Omental fat pad (tissue), 4 donors: Measurements from ENCODE around the gene GPR108. TPM values are rescaled to one million over a fixed set of nuclear protein-coding genes. Genes with fewer than 3 reads are reported as not detected.

Experiments
- ATAC-seq: fragments of 150-250 bp; one replicate; pipeline ENCODE4 v1.9.1; 2016; ENCODE audit warnings: mild to moderate bottlenecking, moderate library complexity; ENCODE audit not compliant: low FRiP score
- DNase-seq: peaks from one replicate; pipeline ENCODE4 v3.0.0-alpha.2; 2019; ENCODE audit warnings: low spot score
- CTCF ChIP-seq, 3 donors: fragments of 450-650 bp; IDR thresholded peaks; one replicate each; pipeline ENCODE4 v1.5.1; 2016 to 2017; ENCODE audit warnings: antibody characterized with exemption in 3 of 3, mild to moderate bottlenecking in 3 of 3, moderate library complexity in 2 of 3
- total RNA-seq, 4 donors: library from RNA; depleted of rRNA; stranded (reverse); fragments of >200 nt; gene quantifications; one replicate each; pipeline ENCODE4 v1.1.0, GENCODE V29; 2016

The GPR108 gene
- total RNA-seq, 4 donors from 2014 or later, result 34.5 to 68.4 (median 62.0) TPM

DNA sequence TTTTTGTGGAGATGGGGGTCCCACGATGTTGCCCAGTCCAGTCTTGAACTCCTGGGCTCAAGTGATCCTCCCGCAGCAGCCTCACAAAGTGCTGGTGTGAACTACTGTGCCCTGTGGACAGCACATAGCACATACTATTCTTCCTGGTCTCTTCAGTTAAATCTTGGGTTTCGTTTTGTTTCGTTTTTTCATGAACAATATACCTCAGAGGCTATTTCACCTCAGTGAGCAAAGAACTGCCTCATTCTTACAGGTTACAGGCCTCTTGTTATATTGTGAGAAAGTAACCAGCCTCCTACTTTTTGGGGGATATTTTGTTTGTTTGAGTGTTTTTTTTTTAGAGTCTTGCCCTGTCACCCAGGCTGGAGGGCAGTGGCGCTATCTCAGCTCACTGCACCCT lies 15.6 kb downstream of the GPR108 start:
- ATAC-seq (no peak), DNase-seq (no peak)
- no peak for TF ChIP-seq CTCF (IDR thresholded peaks at IDR 0.05)

- ATAC-seq (no peak), DNase-seq (no peak)
- TF ChIP-seq CTCF (IDR thresholded peaks at IDR 0.05), result no peak
These were observed 16.3 kb downstream of the GPR108 start for GRCh38 chr19:6721138-6721474.

GRCh38 chr19:6720369-6721137 lies 16.8 kb downstream of the GPR108 start, which contains the start of gene C3:
C3 (minus strand) TSS chr19:6720650; CDS start chr19:6720589, 61 bp downstream.
- peak; percentile 47 for DNase-seq
- TF ChIP-seq CTCF (IDR thresholded peaks at IDR 0.05), result no peak
- ATAC-seq, result peak; percentile 72

DNA sequence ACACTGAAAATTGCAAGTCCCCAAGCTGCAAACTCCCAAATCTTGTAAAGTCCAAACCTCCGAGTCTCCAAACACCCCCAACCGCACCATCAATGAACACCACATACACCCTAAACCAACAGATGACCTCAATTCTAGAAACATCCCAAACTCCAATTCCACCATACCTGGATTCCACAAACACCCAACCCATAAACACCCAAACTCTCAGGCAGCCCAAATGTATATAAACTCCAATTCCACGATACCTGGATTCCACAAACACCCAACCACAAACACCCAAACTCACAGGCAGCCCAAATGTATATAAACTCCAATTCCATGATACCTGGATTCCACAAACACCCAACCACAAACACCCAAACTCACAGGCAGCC lies 17.4 kb downstream of the GPR108 start:
- no peak for TF ChIP-seq CTCF (IDR thresholded peaks at IDR 0.05)
- no peak for DNase-seq
- ATAC-seq, result no peak

DNA sequence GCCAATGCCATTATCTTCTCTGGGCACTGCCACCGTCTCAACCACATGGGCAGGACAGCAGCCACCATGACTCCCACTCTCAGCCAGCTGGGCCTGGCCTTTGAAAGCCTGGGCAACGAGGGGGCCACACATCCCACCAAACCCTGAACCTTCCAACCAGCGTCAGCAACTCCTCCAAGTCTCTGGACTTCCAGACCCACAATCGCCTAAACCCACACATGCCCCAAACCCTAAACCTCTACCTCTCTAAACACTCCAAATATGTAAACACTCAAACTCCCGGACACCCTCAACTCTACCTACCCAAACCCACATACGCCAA lies 17.9 kb downstream of the GPR108 start:
- TF ChIP-seq CTCF (IDR thresholded peaks at IDR 0.05), result no peak
- no peak for ATAC-seq

GRCh38 chr19:6718741-6719539 lies 18.4 kb downstream of the GPR108 start:
- DNase-seq (no peak), ATAC-seq (peak; percentile 58)
- no peak for TF ChIP-seq CTCF (IDR thresholded peaks at IDR 0.05)

More for the DNA sequence above, 17.9 kb downstream of the GPR108 start:
- DNase-seq, result no peak
